ENCODE data around the gene PNKD.
A peak's percentile ranks its signal among the peaks of the same experiment; 100 is the strongest.

GRCh38 chr2:218230882-218231281, 39.4 kb upstream of the PNKD start:
- TF ChIP-seq, protein P1, sequence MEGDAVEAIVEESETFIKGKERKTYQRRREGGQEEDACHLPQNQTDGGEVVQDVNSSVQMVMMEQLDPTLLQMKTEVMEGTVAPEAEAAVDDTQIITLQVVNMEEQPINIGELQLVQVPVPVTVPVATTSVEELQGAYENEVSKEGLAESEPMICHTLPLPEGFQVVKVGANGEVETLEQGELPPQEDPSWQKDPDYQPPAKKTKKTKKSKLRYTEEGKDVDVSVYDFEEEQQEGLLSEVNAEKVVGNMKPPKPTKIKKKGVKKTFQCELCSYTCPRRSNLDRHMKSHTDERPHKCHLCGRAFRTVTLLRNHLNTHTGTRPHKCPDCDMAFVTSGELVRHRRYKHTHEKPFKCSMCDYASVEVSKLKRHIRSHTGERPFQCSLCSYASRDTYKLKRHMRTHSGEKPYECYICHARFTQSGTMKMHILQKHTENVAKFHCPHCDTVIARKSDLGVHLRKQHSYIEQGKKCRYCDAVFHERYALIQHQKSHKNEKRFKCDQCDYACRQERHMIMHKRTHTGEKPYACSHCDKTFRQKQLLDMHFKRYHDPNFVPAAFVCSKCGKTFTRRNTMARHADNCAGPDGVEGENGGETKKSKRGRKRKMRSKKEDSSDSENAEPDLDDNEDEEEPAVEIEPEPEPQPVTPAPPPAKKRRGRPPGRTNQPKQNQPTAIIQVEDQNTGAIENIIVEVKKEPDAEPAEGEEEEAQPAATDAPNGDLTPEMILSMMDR (conservative IDR thresholded peaks at IDR 0.05; ENCODE audit: low read length) = peak; percentile 53; the same call in 1 of the 2 replicates
- TF ChIP-seq EZH2phosphoT487 (IDR thresholded peaks at IDR 0.05; ENCODE audit: borderline replicate concordance) = no peak
